GM19397 (cell line): ENCODE measurements around the gene PSMD14.

Experiments
- ATAC-seq: cut with Tn5 transposase; IDR thresholded peaks from one replicate; pipeline ENCODE4 v1.9.1; 2021; ENCODE audit warnings: mild to moderate bottlenecking, moderate library complexity; ENCODE audit not compliant: unreplicated experiment

The PSMD14 gene

DNA sequence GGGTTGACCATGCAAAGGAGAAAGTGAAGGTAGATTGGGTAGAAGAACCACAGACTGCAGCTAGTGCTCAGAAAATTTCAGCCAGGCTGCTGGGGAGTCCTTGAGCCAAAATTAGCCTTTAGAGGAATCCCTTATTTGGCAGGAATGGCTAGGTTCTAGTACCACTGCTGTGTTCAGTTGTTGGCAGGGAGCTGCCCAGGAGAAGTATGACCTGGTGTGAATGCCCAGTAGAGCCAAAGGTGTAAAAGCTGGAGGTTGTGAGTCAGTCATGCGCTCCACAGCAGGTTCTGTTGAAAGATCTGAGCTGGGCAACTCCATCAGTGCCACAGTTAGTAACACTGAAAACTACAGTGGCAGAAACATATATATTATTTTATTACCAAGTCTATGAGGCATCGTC lies 71.5 kb downstream of the PSMD14 start:
- no peak for ATAC-seq

DNA sequence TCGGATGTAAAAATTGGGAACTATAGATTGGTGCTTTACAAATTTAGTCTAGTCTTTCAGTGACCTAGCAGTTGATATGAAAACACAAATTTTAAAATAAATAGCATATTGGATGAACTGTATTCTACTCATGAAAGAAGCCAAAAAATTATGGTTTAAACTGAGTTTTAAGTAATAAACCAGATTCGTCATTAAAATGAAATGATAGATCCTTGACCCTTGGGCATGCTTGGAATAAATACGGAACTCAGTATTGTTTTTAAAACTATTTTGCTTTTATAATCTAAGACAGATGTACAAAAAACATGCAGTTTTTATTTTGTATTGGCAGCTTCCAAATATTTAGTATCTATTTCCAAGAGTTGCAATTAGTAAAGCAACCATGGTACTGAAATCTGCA lies 73.3 kb downstream of the PSMD14 start:
- ATAC-seq: no peak

DNA sequence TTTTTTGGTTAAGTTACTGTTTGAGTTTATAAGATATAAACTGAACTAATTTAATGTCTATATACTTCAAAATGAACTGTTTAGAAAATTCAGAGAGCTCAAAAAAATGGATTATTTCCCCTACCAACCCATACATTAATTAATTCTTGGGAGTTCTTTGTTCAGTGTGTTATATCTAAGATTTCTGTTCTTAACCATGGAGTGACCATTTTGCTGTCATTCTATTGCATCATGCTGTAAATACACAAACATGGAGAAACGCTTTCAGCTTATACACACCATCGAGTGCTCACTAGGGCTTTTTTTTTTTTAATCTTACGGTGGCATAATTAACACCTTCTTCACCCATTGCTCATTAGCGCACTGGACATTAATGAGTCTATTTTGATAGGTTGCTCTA lies 74.5 kb downstream of the PSMD14 start:
- no peak for ATAC-seq

- peak; percentile 73 for ATAC-seq
These were observed 76.6 kb downstream of the PSMD14 start for GRCh38 chr2:161384864-161385263.

- ATAC-seq: peak; percentile 66
These were observed 78.1 kb downstream of the PSMD14 start for GRCh38 chr2:161386228-161386824.

- no peak for ATAC-seq
These were observed 80.0 kb downstream of the PSMD14 start for GRCh38 chr2:161388146-161388779.

DNA sequence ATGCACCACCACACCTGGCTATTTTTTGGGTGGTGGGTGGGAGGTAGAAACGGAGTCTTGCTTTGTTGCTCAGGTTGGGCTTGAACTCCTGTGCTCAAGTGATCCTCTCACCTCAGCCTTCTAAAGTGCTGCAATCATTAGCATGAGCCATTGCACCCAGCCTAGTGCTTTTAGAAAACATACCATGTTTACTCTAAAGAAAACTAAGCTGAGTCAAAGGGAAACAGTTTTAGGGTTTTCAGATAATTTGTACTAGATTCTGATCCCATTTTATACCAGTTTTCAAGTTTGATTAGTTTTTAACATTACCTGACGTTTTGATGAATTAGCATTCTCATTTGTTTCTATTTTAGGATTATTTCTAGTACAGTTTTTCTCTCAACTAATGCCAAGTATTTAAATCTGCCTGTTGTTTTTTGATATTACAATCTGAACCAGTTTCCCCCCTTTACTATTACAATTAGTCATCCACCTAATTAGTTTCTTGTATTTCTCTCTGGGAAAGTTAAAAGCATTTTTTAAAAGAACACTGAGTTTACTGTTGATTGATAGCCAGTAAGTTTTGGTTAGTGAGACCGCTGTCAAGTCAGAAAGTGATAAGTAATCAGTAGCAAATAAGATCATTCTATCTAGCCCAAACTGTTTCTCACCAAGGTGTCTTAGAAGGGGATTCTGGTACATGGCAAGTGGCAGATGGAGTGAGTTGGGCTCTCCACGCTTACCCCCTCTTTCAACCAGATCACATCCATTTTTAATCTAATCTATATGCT lies 83.7 kb downstream of the PSMD14 start:
- no peak for ATAC-seq

DNA sequence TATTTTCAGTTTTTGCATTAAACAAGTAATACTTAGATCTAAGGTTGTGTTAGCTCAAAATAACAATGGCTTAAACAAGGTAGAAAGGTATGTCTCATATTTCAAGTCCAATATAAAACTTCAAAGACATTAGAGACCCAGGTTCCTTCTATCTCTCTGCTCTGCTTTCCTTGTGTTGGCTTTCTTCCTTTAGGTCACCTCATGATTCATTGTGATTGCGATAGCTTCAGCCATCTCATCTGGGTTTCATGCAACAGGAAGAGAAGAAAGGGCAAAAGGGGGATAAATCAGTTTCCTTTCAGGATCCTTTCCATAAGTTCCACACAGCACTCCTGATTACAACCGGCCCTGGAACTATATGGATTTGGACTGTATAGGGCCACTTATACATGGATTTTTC lies 91.9 kb downstream of the PSMD14 start:
- ATAC-seq: no peak

DNA sequence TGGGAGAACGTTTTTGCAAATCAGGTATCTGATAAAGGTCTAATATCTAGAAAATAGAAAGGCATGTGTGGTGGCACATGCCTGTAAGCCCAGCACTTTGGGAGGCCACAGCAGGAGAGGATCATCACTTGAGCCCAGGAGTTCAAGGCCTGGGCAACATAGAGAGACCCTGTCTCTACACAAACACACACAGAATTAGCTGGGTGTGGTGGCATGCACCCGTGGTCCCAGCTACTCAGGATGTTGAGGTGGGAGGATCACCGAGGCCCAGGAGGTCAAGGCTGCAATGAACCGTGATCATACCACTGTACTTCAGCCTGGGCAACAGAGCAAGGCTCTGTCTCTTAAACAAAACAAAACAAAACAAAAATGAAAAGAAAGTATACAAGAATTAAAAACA lies 94.1 kb downstream of the PSMD14 start:
- no peak for ATAC-seq

DNA sequence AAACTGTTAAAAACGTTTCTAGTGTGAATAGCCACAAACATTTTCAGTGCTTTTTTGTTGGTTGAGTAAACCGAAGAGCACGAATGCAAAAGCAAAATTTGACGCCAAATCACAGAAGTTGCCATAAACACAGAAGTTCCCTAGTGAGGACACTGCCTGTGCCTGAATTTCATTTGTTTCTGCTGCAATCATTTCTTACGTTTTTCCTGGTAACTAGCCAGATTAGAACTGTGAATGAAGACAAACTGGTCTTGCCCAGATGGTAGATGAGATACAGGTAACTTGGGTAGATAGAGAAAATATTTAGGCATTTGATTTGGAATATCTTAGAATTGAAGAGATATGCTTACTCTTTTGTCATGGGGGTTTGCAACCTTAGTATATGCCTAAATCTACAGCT lies 98.1 kb downstream of the PSMD14 start:
- no peak for ATAC-seq

DNA sequence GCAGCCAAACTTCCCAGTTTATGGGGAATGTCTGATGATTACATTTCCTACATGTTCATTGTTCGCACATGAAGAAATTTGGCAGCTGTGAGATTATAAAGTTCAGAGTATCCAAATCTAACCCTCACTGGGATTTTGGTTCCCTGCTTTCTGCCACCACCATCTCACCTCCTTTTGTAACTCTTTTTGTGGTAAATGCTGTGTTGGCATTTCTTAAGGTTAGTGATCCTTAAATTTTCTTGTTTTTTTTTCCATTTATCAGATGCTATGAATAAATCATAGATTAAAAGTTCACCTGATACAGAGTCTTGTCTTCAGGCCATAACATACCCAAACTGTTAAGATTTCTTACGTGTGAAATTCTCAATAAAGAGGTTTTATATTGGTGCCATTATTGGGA lies 99.4 kb downstream of the PSMD14 start:
- no peak for ATAC-seq

GRCh38 chr2:161409308-161409907 lies 101.2 kb downstream of the PSMD14 start:
- no peak for ATAC-seq

DNA sequence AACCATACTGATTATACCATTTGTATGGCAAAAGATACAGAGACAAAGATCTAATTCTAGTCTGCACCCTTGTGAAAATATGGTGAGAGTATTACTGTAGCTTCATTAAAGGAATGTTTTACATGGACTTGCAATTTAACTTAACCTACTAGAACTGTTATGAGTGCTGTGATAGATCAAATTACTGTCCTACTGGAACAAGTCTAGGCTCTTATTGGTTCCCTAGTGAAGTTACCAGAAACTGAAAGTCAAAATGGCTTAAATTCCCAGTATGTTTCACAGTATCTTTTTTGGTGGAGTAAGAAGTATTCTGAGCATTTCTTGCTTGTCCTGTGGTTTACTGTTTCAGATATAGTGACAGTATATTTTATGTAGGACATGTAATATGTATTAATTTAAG lies 104.1 kb downstream of the PSMD14 start:
- no peak for ATAC-seq

DNA sequence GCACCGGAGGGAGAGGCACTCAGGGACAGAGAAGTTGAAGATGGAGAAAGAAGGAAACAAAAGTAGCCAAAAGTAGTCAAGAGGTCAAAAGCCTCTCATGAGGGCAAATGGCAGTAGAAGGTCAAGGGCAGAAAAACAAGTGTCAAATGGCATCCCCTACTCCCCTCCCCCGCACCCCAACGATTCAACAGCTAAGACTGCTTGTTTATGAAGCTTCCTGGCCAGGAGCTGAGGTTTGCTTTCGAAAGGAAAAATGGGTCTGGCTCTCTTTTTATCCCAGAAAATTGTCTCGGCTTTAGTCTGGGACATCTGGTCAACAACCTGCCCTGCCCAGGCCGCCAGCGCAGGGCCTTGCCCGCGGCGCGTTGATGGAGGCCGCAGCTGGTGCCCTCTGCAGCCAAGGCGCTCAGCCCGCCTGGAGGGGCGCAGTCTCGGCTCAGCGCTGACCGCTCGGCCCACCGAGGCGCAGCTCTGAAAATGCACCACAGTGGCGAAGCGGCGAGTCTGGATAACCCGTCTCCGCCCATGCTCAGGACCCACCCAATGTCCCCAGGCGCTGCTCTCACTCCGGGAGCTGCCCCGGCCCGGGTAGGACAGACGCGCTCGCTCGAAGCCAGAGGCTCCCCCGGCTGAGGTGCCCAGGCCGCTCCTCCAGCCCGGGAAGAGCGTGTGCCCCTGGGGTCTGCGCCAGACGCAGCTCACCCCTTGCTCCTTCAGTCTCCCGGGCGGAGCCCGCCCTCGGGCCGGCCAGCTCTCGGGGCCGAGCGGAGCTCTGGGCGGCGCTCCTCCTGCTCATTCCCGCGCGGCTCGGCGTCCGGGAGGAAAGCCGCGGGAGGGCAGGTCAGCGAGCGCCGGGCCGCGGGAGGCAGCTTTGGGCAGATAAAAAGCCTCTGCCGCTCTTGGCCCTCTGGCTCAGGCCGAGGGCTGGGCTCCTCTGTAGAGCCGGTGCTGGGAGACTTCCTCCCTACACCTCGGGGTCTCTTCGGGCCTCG lies 106.1 kb downstream of the PSMD14 start:
- peak; percentile 47 for ATAC-seq

GRCh38 chr2:161415034-161415986 lies 107.1 kb downstream of the PSMD14 start:
- ATAC-seq: peak; percentile 23

DNA sequence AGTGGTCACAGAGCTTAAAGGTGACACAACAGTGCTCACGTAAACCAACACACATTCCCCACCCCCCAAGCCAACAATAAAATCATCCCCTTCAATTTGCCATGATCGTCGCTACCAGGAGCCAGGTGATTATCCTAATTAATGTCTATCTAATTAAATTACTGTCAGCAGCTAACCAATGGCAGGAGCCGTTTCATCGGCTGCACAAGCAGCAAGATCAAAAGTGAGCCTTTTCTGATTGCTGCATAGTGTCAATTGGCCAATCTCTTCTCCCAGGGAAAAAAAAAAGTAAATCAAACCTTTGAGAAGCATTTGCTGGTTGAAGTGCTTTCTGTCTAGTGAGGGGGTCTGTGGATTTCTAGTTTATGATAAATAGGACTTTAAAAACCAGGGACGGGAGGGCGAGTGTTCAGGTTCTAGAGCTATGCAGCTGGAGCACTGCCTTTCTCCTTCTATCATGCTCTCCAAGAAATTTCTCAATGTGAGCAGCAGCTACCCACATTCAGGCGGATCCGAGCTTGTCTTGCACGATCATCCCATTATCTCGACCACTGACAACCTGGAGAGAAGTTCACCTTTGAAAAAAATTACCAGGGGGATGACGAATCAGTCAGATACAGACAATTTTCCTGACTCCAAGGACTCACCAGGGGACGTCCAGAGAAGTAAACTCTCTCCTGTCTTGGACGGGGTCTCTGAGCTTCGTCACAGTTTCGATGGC lies 107.9 kb downstream of the PSMD14 start, which contains the start of gene TBR1:
Gene TBR1, plus strand, starts transcription at position 311 of the 721 bp plus-strand sequence. Its CDS starts 114 bp downstream, at position 425.
- ATAC-seq: no peak

DNA sequence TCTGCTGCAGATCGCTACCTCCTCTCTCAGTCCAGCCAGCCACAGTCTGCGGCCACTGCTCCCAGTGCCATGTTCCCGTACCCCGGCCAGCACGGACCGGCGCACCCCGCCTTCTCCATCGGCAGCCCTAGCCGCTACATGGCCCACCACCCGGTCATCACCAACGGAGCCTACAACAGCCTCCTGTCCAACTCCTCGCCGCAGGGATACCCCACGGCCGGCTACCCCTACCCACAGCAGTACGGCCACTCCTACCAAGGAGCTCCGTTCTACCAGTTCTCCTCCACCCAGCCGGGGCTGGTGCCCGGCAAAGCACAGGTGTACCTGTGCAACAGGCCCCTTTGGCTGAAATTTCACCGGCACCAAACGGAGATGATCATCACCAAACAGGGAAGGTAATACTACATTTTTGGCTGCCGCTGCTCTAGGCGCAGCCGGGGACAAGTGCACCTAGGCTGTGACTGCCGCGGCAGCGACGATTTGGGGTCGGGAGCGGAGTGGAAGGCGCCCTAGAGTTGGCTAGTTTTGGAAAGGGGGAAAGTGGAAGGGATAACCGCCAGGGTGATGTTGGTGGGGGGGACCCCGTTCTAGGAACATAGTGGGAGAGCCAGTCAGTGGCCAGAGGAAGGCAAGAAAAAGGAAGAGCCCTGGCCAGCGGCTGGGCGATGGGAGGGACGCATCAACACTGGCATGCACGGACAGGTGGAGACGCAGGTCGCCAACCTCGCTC lies 108.6 kb downstream of the PSMD14 start:
- ATAC-seq: no peak
